Measurements from ENCODE around the gene HSPBAP1.

GRCh38 chr3:122826278-122826677, 32.6 kb upstream of the HSPBAP1 start:
- no peak for TF ChIP-seq CTCF (conservative IDR thresholded peaks at IDR 0.05)
- TF ChIP-seq ZFX (IDR thresholded peaks at IDR 0.05), result no peak

Measured in C4-2B (cell line).